HEK293 (cell line): Measurements from ENCODE around the gene FHIT.

ENCODE experiments used
- BCL11A ChIP-seq: fragments of 450-650 bp; formaldehyde crosslinking; IDR thresholded peaks from 2 replicates; pipeline ENCODE4 v1.5.1; 2016; ENCODE audit warnings: low read depth, missing biosample characterization, missing genetic modification characterization
- HOXA7 ChIP-seq: sonication (generic); formaldehyde crosslinking; IDR thresholded peaks from 2 replicates; pipeline ENCODE4 v1.8.1; 2022; ENCODE audit warnings: missing genetic modification reagents, borderline replicate concordance
- MYNN ChIP-seq: fragments of 450-650 bp; formaldehyde crosslinking; IDR thresholded peaks from 2 replicates; pipeline ENCODE4 v1.5.1; 2016; ENCODE audit warnings: missing biosample characterization, missing genetic modification characterization, borderline replicate concordance
- TRIM28 ChIP-seq: IDR thresholded peaks from 2 replicates; pipeline ENCODE4 v1.6.1; 2011; ENCODE audit warnings: low read length, control low read depth, borderline replicate concordance
- ZNF19 ChIP-seq: fragments of 450-650 bp; formaldehyde crosslinking; IDR thresholded peaks from 2 replicates; pipeline ENCODE4; 2016; ENCODE audit warnings: missing biosample characterization, missing genetic modification characterization, low read depth
- ZNF423 ChIP-seq: fragments of 450-650 bp; formaldehyde crosslinking; IDR thresholded peaks from 2 replicates; pipeline ENCODE4 v1.5.1; 2016; ENCODE audit warnings: missing biosample characterization, missing genetic modification characterization
- ZNF555 ChIP-seq: fragments of 450-650 bp; formaldehyde crosslinking; conservative IDR thresholded peaks from 2 replicates; pipeline ENCODE4 v1.5.1; 2017; ENCODE audit warnings: missing biosample characterization, mild to moderate bottlenecking, missing genetic modification characterization, inconsistent platforms
- ZNF596 ChIP-seq: fragments of 450-650 bp; IDR thresholded peaks from 2 replicates; pipeline ENCODE4 v1.5.0; 2018; ENCODE audit warnings: missing biosample characterization, mild to moderate bottlenecking, missing genetic modification characterization, moderate library complexity
- TF ChIP-seq, protein P1 (sequence below): fragments of 450-650 bp; formaldehyde crosslinking; IDR thresholded peaks from 2 replicates; pipeline ENCODE4 v1.5.1; 2016; ENCODE audit warnings: missing biosample characterization, missing genetic modification characterization
- TF ChIP-seq, protein P2 (sequence below): fragments of 450-650 bp; formaldehyde crosslinking; IDR thresholded peaks from 2 replicates; pipeline ENCODE4 v1.5.1; 2017; ENCODE audit warnings: missing biosample characterization, missing genetic modification characterization
- TF ChIP-seq, protein P3 (sequence below): fragments of 450-650 bp; formaldehyde crosslinking; IDR thresholded peaks from 2 replicates; pipeline ENCODE4 v1.5.1; 2016; ENCODE audit warnings: missing biosample characterization, missing genetic modification characterization
- TF ChIP-seq, protein P4 (sequence below): fragments of 450-650 bp; formaldehyde crosslinking; conservative IDR thresholded peaks from 2 replicates; pipeline ENCODE4 v1.5.1; 2016; ENCODE audit warnings: low read depth, missing biosample characterization, missing genetic modification characterization
- TF ChIP-seq, protein P5 (sequence below): fragments of 450-650 bp; formaldehyde crosslinking; IDR thresholded peaks from 2 replicates; pipeline ENCODE4 v1.5.1; 2016; ENCODE audit warnings: missing biosample characterization, missing genetic modification characterization, low read depth
- TF ChIP-seq, protein P6 (sequence below): fragments of 450-650 bp; formaldehyde crosslinking; IDR thresholded peaks from 2 replicates; pipeline ENCODE4 v1.5.1; 2016; ENCODE audit warnings: missing biosample characterization, missing genetic modification characterization, borderline replicate concordance

DNA sequence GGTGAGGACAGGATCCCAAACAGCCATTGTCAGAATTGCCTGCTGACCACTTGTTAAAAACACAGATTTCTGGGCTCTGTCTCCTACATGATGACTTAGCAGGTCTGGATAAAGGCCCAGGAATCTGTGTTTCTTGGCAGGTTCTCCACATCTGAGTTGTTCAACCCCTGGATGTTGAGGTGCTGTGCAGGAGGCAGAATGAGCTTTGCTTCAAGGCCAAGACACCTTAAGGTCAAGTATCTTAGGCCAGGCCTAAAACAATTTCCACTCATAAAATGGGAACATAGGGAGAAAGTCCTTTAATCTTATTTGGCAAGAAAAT lies 1522.7 kb downstream of the FHIT start:
- TF ChIP-seq, protein P1, sequence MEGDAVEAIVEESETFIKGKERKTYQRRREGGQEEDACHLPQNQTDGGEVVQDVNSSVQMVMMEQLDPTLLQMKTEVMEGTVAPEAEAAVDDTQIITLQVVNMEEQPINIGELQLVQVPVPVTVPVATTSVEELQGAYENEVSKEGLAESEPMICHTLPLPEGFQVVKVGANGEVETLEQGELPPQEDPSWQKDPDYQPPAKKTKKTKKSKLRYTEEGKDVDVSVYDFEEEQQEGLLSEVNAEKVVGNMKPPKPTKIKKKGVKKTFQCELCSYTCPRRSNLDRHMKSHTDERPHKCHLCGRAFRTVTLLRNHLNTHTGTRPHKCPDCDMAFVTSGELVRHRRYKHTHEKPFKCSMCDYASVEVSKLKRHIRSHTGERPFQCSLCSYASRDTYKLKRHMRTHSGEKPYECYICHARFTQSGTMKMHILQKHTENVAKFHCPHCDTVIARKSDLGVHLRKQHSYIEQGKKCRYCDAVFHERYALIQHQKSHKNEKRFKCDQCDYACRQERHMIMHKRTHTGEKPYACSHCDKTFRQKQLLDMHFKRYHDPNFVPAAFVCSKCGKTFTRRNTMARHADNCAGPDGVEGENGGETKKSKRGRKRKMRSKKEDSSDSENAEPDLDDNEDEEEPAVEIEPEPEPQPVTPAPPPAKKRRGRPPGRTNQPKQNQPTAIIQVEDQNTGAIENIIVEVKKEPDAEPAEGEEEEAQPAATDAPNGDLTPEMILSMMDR (tag by site-specific recombination) = no peak
- TF ChIP-seq ZNF555 (tag by site-specific recombination) = no peak
- TF ChIP-seq TRIM28 = no peak
- TF ChIP-seq, protein P2, sequence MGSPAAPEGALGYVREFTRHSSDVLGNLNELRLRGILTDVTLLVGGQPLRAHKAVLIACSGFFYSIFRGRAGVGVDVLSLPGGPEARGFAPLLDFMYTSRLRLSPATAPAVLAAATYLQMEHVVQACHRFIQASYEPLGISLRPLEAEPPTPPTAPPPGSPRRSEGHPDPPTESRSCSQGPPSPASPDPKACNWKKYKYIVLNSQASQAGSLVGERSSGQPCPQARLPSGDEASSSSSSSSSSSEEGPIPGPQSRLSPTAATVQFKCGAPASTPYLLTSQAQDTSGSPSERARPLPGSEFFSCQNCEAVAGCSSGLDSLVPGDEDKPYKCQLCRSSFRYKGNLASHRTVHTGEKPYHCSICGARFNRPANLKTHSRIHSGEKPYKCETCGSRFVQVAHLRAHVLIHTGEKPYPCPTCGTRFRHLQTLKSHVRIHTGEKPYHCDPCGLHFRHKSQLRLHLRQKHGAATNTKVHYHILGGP = no peak
- TF ChIP-seq ZNF19 (tag by site-specific recombination) = no peak
- TF ChIP-seq BCL11A = no peak
- TF ChIP-seq, protein P3, sequence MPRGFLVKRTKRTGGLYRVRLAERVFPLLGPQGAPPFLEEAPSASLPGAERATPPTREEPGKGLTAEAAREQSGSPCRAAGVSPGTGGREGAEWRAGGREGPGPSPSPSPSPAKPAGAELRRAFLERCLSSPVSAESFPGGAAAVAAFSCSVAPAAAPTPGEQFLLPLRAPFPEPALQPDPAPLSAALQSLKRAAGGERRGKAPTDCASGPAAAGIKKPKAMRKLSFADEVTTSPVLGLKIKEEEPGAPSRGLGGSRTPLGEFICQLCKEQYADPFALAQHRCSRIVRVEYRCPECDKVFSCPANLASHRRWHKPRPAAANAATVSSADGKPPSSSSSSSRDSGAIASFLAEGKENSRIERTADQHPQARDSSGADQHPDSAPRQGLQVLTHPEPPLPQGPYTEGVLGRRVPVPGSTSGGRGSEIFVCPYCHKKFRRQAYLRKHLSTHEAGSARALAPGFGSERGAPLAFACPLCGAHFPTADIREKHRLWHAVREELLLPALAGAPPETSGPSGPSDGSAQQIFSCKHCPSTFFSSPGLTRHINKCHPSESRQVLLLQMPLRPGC (tag by site-specific recombination) = no peak
- no peak for TF ChIP-seq HOXA7
- TF ChIP-seq MYNN (tag by site-specific recombination) = no peak
- no peak for TF ChIP-seq ZNF596 (tag by site-specific recombination)
- TF ChIP-seq, protein P4, sequence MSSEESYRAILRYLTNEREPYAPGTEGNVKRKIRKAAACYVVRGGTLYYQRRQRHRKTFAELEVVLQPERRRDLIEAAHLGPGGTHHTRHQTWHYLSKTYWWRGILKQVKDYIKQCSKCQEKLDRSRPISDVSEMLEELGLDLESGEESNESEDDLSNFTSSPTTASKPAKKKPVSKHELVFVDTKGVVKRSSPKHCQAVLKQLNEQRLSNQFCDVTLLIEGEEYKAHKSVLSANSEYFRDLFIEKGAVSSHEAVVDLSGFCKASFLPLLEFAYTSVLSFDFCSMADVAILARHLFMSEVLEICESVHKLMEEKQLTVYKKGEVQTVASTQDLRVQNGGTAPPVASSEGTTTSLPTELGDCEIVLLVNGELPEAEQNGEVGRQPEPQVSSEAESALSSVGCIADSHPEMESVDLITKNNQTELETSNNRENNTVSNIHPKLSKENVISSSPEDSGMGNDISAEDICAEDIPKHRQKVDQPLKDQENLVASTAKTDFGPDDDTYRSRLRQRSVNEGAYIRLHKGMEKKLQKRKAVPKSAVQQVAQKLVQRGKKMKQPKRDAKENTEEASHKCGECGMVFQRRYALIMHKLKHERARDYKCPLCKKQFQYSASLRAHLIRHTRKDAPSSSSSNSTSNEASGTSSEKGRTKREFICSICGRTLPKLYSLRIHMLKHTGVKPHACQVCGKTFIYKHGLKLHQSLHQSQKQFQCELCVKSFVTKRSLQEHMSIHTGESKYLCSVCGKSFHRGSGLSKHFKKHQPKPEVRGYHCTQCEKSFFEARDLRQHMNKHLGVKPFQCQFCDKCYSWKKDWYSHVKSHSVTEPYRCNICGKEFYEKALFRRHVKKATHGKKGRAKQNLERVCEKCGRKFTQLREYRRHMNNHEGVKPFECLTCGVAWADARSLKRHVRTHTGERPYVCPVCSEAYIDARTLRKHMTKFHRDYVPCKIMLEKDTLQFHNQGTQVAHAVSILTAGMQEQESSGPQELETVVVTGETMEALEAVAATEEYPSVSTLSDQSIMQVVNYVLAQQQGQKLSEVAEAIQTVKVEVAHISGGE (tag by site-specific recombination) = no peak
- TF ChIP-seq ZNF423 = no peak
- TF ChIP-seq, protein P5, sequence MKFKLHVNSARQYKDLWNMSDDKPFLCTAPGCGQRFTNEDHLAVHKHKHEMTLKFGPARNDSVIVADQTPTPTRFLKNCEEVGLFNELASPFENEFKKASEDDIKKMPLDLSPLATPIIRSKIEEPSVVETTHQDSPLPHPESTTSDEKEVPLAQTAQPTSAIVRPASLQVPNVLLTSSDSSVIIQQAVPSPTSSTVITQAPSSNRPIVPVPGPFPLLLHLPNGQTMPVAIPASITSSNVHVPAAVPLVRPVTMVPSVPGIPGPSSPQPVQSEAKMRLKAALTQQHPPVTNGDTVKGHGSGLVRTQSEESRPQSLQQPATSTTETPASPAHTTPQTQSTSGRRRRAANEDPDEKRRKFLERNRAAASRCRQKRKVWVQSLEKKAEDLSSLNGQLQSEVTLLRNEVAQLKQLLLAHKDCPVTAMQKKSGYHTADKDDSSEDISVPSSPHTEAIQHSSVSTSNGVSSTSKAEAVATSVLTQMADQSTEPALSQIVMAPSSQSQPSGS (tag by site-specific recombination) = no peak
- TF ChIP-seq, protein P6, sequence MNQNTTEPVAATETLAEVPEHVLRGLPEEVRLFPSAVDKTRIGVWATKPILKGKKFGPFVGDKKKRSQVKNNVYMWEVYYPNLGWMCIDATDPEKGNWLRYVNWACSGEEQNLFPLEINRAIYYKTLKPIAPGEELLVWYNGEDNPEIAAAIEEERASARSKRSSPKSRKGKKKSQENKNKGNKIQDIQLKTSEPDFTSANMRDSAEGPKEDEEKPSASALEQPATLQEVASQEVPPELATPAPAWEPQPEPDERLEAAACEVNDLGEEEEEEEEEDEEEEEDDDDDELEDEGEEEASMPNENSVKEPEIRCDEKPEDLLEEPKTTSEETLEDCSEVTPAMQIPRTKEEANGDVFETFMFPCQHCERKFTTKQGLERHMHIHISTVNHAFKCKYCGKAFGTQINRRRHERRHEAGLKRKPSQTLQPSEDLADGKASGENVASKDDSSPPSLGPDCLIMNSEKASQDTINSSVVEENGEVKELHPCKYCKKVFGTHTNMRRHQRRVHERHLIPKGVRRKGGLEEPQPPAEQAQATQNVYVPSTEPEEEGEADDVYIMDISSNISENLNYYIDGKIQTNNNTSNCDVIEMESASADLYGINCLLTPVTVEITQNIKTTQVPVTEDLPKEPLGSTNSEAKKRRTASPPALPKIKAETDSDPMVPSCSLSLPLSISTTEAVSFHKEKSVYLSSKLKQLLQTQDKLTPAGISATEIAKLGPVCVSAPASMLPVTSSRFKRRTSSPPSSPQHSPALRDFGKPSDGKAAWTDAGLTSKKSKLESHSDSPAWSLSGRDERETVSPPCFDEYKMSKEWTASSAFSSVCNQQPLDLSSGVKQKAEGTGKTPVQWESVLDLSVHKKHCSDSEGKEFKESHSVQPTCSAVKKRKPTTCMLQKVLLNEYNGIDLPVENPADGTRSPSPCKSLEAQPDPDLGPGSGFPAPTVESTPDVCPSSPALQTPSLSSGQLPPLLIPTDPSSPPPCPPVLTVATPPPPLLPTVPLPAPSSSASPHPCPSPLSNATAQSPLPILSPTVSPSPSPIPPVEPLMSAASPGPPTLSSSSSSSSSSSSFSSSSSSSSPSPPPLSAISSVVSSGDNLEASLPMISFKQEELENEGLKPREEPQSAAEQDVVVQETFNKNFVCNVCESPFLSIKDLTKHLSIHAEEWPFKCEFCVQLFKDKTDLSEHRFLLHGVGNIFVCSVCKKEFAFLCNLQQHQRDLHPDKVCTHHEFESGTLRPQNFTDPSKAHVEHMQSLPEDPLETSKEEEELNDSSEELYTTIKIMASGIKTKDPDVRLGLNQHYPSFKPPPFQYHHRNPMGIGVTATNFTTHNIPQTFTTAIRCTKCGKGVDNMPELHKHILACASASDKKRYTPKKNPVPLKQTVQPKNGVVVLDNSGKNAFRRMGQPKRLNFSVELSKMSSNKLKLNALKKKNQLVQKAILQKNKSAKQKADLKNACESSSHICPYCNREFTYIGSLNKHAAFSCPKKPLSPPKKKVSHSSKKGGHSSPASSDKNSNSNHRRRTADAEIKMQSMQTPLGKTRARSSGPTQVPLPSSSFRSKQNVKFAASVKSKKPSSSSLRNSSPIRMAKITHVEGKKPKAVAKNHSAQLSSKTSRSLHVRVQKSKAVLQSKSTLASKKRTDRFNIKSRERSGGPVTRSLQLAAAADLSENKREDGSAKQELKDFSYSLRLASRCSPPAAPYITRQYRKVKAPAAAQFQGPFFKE = no peak
